NCI-H2227 (cell line): Measurements from ENCODE around the gene HOXD11.

ENCODE experiments used
- DNase-seq: peaks from one replicate; lab custom pipeline; 2025; ENCODE audit not compliant: unreplicated experiment; lab: John Stamatoyannopoulos, UW

HOXD11 gene

DNA sequence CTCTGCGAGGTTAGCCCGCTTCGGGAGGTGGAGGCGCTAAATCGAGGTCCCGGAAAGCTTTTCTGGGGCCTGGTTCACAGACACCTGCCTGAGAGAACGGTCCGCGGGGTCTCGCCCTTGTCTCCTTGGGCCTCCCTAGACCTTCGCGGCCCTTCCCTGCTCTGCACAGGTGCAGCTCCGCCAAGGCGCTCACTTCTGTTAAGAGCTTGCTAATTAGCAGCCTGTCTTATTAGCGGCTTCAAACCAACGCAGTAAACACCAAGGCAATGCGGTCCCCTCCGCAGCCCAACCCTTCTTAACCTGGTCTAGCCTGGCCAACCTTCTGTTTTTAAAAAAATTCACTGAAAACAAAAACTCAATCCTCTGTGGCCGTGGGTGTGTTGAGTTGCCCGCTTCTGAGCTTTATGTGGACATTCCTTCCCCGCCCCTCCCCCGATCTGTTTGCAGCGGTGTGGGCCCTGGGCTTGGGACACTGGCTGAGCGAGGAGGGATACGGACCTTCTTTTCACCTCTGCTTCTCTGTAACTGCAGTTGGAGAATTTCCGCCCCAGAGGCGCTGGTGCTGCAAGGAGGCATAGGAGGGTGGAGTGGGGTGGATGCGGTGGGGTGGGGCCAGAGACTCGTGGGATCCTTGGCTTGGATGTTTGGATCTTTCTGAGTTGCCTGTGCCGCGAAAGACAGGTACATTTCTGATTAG is 40.9 kb downstream of the HOXD11 start:
- DNase-seq, result no peak

DNA sequence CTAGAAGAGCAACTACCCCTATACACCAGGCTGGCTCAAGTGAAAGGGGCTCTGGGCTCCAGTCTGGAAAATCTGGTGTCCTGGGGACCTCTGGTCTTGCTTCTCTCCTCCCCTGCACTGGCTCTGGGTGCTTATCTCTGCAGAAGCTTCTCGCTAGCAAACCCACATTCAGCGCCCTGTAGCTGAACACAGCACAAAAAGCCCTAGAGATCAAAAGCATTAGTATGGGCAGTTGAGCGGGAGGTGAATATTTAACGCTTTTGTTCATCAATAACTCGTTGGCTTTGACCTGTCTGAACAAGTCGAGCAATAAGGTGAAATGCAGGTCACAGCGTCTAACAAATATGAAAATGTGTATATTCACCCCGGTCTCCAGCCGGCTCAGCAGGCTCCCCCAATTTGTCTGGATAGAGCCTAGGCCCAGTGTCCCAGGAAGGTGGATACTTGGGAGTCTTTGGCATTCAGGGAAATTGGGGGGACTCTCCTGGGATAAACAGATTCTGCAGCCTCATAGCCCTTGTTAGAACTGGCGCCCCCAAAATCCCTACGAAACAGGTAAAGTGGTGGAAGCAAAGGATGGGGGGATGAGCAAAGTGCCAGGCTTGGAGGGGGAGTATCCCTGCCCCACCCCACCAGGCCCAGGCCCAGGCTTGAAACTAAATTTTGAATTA is 41.8 kb downstream of the HOXD11 start:
- DNase-seq, result no peak

DNA sequence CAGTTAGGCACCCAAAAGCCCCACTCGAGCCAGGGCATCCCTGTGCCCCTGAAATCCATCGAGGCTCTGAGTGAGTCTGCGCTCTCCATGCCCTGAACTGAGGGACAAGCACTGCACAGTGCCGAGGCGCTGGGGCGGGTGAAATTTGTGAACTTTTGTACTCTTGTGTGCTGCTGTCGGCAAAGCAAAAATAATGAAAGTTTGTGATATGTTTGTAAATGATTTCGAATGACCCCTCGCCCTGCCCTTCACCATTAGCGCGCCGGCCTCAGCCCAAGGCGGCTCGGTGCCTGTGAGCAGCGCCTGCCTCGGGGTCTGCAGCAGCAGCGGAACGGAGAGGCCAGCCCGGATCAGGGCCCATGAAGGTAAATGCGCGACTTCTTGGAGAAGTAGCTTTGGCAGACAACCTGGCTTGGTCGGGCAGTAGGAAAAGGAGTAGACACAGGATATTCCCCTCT is 42.4 kb downstream of the HOXD11 start:
- no peak for DNase-seq

DNA sequence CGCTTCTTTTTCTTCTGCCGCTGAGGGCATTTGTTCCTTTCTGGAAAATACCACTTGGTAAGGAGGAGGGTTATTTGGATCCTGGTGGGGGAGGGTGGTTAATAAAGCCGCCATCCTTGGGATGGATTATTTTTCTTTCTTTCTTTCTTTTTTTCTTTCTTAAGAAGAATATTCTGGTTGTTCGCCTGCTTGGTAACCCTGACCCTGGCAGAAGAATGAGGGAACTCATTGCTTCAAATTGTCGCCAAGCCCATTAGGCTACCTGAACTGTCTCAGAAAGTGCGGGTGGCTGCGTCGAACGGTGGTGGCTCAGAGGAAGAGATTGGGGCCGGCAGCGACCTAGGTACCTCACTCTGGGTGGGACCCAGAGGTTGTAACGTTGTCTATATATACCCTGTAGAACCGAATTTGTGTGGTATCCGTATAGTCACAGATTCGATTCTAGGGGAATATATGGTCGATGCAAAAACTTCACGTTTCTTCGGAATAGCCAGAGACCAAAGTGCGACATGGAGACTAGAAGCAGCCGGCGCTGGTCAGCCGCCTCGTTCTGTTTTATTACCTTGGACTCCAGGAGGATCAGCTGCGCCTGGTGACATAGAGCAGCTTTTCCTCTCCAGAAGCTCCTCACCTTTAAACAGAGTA is 43.0 kb downstream of the HOXD11 start:
- no peak for DNase-seq

DNA sequence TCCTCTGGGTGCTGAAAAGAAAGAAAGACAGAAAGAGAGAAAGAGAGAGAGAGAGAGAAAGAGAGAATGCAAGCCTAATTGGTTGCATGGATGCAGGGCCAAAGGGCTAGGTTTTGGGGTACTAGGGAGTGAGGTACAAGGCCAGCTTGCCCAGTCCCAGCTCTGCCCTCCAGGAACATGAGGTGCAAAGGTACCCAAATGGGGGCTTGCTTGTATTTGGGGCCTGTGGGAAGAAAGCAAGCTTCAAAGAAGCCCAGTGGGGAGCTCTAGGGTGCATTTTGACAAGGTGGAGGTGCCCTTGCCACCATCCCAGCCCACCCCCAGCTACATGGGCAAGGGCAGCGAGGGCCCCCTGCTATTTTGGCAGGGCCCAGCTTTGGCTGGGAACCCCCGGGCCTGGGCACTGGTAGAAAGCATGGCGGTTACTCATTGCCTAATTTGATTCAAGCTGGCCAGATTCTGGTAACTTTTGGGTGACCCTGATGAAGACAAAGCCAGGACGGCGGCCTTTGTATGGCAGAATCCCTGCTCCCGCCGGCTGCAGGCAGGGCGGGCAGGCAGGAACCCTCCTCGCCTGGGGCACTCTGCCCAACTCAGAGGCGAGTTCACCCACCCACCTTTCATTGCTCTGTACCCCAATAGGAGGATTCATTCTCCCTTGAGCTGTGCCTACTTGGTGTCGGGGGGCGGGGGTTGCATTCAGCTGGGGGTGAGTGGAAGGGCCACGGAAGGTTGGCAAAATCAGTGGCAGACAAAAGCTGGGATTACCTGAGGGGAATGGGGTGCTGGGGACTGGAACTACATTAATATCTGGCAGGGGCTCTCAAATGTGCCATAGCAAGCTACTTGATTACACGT is 43.7 kb downstream of the HOXD11 start:
- no peak for DNase-seq

DNA sequence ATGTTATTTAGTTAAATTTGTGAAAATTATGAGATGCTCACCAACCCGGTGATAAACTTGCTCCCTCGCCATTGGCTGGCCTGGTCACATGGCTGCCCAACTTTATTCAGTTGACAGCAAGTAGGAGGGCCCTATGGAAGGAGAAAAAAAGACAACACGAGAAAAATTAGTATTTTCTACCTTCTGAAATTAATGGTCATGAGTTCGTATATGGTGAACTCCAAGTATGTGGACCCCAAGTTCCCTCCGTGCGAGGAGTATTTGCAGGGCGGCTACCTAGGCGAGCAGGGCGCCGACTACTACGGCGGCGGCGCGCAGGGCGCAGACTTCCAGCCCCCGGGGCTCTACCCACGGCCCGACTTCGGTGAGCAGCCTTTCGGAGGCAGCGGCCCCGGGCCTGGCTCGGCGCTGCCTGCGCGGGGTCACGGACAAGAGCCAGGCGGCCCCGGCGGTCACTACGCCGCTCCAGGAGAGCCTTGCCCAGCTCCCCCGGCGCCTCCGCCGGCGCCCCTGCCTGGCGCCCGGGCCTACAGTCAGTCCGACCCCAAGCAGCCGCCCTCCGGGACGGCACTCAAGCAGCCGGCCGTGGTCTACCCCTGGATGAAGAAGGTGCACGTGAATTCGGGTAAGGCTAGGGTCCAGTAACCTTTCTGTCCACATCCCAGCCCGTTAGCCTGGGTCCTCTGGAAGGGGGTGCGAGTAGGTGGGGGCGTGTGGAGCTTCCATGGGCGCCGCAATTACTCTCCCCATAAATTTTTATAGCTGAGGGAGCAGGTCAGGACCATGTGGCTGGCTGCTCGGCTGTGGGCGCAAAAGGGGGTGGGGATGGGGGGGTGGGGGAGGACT is 44.6 kb downstream of the HOXD11 start, which contains the start of gene HOXD4:
HOXD4 (plus strand) TSS at position 109 of the 846 bp plus-strand sequence; CDS start at position 193, 84 bp downstream.
- no peak for DNase-seq

DNA sequence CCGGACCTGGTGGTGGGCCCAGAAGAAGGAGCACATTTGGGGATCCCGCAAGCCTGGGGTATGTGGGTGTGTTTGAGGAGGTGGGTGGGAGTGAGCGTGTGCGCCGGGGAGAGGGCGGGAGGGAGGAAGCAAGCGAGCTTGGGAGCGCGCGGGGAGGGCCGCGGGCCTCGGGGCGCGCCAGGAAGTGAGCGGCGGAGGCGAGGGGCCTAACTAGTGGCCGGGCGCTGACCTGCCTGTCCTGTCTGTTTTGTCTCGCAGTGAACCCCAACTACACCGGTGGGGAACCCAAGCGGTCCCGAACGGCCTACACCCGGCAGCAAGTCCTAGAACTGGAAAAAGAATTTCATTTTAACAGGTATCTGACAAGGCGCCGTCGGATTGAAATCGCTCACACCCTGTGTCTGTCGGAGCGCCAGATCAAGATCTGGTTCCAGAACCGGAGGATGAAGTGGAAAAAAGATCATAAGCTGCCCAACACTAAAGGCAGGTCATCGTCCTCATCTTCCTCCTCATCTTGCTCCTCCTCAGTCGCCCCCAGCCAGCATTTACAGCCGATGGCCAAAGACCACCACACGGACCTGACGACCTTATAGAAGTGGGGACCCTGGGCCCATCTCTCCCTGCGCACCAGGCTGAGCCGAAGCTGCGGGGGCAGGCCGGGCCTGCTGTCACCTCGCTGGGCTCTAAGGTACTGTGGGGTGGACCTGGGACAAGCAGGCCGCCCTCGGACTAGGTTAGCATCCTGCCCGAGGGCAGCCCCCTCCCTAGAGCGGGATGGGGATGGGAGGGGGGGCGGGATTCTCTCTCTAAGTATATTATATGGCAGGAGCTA is 45.5 kb downstream of the HOXD11 start:
- no peak for DNase-seq

DNA sequence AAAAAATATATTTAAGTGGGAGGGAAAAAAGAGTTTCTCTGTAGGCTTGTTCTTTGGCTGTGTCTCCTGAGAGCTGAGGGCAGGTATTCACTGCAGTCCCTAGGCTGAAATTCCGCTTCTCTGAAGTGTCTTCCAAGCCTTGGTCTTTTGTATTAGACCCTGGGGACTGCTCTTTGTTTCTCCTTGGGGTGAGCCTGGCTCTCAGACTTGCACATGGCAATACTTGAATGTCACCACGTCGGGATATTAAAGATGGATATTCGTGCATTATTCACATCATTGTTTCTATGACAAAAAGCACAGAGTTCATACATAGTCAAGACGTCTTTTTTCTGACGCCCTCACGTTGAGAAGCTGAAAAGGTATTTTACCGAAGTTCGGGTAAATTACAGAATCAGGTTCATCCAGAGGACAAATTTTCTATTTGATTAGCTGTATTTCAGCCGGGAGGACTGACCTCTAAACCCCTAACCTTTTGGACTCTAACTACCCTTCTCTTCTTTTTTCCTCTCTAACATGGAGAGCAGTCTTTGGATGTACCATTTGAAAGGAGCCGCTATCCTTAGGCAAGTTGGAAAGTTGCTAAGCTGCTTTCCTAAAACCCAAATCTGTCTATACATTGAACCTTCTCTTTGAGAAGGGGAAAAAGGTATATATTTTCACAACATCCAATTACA is 47.6 kb downstream of the HOXD11 start:
- no peak for DNase-seq

DNA sequence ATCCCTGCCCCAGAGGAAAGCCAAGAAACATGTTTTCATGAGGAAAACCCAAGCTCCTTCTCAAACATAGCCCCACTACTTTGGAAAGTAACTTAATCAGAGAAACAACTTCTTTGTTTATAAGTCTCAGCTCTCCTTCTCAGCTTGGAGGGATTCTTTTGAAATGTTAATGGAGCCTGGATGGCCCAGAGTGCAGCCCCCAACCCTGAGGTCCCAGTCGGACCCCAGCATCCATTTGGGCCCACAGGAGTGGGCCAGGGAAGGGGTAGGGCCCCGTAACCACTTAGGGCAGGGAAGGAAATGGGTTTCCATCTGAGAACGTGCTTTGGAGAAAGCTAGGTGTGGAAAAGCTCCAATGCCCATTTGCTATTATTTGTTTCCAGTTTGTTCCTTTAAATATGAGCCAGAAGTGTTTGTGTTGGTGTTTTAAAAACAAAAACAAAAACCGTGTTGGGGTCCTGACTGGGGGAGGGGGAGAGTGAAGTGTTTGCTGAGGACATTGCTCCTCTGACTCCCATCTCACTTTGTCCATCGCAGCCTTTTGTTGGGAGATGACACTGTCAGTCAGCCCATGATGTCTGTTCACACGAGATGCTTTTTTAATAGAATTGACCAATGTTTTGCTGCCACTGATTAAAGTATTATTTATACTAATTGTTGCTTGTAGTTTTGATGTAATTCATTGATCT is 48.4 kb downstream of the HOXD11 start:
- no peak for DNase-seq

DNA sequence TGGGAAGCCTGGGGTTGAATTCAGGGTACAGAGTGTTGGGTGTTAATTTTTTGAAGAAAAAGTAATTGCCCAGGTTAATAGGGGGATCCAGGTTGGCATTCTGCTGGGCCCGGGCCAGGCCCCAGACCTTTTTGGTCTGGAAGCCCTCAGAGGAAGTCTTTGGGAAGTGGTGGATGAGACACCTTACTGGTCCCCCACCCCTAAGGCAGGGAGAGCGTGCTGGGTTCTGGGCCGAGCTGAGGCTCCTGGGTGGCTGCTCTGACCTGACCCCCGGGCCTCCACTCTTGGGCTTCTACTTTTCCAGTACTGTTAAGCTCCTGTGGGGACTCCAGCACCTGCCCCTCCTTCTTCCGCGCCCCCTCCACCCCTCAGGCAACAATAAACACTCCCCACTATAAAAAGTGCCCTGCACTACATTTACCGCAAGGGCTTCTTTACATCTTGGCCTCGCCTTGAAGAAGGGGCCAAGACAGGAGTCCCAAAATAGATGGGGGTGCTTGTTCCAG is 49.3 kb downstream of the HOXD11 start:
- no peak for DNase-seq

DNA sequence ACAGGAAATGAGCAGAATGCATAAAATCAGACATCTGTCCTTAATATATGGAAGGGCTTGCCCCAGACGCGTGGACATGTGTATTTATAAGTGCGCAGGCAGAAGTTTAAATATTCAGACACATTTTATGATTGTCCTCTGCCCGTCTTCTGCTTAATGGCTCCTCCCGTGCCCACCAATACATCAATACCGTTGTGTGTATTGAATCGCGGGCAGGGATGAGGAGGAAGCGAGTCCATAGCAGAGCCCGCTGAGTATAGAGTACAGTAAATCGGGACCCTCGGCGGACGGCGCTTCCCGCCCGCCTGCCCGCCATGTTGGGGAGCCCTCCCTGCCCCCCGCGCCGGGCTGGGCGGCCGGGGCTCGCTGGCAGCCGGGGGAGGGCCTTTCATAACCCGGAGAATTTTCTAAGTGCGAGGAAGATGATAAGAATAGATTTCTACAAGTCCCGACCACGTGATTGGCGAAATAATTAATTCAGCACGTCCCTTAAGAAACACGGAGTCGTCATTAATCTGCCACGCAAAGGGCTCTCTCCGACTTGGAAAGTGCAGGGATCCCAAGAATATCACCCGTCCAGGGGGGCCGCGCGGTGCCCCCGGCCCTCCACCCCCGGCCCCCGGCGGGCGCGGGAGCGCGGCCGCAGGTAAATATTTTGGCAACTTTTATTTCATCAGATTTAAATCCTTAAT is 49.9 kb downstream of the HOXD11 start, which contains the start of gene HOXD3:
HOXD3 (plus strand) TSS at position 501 of the 692 bp plus-strand sequence. CDS start 11,808 bp downstream, outside the sequence.
- no peak for DNase-seq

DNA sequence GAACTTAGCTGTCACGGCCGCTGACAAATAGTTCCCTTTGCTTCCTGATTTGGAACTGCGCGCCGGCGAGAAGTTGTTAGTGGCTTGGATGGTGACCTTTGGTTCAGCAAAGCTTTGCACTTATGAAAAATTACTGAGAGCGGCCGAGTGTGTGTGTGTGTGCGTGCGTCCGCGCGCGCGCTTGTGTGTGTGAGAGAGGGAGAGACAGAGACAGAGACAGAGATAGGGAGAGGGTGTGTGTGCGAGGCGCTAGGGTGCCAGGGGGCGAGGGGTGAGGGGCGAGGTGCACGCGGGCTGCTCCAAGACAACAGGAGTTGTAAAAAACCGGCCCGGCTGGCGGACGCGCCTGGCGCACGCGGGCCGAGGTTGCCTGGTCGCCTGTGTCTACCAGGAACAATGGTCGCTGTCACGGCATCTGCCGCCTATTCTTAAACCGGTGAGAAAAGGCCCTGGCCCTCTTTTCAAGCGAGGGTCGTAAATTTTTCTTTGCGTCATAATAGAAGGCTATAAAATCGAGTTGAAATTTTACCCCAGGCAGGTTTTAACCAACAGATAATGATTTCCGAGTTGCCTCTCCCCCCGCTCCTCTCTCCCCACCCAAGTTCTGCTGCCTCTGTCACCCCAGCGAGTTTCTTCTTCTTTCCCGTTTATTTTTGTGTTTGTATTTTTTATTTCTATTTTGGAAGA is 50.6 kb downstream of the HOXD11 start:
- no peak for DNase-seq

DNA sequence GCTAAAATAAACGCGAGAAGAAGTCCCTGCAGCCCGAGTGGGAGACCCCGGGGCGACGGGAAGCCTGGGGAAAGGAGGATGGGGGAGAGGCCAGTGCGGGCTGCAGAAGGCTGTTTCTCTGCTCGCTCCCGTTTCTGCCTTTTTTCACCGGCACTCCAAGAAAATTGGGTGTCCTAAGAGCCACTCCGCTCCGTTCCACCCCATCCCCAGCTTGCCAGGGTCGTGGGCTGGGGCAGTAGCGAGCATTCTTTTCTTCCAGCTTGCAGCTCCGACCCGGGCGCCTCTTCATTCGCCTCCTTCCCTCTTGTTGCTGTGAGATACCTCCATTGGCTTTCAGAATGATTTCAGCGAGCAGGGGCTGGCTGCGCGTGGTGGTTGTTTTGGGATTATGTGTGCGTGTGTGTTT is 51.1 kb downstream of the HOXD11 start:
- DNase-seq, result no peak

DNA sequence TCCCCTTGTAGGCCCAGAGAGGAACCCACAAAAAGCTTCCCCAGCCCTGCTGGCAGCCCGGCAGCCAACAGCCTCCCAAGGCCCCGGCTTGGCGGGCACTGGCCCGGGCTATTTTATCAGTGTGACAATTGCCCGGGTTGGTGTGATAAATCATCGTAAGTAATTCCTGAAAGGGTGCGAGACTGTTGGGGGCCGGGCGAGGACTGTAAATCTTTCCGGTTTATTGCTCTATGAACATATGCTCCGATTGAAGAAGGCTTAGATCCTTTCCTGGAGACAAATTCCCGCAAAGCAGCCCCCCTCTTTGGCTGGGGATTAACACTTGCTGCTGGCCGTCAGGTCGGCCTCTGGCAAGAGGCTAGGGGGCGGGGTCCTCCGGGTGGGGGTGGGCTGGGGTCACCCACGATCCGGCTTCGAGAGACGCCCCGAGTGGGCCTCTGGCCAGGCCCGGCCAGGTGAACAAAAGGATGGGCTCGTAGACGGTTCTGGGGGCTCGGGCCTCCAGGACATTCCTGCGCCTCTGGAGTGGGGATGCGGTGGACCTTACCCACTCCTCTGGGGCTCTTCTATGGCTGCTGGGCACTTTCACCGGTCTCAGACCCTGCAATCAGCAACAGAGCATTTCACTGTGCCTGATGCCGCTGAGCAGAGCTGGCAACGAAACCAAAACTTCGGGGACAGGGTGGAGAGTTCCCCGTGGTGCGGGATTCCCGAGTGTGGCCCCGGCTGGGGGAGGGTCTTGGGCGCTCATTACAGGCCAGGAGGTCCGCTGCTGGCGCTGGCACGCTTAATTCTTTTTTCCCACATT is 52.0 kb downstream of the HOXD11 start:
- no peak for DNase-seq
